NCI-H2227 (cell line): ENCODE measurements around the gene MGLL.

ENCODE experiments used
- DNase-seq: peaks from one replicate; lab custom pipeline; 2025; ENCODE audit not compliant: unreplicated experiment; lab: John Stamatoyannopoulos, UW

Gene MGLL

GRCh38 chr3:127775398-127776109, 46.8 kb downstream of the MGLL start:
- DNase-seq: no peak

DNA sequence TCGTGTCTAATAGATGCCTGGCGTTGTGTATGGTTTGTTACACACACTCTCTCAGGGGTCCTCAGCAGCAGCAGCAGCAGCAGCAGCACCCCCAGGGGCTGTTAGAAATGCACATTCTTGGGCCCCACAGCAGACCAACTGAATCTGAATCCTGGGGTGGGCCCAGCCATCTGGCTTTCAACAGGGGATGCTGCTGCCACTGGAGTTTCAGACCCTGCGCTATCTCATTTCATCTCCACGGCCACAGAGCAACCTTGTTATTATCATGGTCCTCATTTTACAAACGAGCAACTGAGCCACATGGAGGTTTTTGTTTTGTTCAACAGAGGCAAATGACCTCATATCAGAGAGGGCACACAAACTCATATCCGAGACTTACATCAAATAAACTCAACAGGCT, 47.7 kb downstream of the MGLL start:
- no peak for DNase-seq

DNA sequence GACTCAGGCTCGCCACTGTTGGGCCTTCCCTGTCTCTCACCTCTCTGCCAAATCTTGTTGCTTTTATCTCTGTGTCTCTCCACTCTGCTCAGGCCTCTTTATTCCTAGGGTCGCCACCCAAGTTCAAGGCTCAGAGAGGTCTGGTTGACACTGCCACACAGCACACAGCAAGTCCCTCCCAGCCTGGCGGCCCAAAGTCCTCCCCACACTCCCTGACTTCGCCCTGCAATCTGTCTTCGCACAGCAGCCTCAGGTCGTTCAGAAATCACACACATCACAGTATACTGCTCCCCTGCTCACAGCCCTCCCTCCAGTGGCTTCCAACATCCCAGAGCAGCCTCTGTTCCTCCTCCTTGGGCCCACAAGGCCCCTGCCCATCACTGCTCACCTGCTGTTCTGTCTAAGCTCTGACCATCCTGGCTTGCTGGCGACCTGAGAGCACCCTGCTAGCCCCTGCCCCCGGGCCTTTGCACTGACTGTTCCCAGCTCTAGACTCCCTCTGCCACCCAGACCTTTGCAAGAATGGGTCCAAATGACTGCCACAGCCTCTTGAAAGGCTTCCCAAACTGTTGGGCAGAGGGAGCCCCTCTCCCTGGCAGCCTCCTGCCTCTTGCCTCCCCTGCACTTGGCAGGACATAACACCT, 48.4 kb downstream of the MGLL start:
- DNase-seq: no peak

DNA sequence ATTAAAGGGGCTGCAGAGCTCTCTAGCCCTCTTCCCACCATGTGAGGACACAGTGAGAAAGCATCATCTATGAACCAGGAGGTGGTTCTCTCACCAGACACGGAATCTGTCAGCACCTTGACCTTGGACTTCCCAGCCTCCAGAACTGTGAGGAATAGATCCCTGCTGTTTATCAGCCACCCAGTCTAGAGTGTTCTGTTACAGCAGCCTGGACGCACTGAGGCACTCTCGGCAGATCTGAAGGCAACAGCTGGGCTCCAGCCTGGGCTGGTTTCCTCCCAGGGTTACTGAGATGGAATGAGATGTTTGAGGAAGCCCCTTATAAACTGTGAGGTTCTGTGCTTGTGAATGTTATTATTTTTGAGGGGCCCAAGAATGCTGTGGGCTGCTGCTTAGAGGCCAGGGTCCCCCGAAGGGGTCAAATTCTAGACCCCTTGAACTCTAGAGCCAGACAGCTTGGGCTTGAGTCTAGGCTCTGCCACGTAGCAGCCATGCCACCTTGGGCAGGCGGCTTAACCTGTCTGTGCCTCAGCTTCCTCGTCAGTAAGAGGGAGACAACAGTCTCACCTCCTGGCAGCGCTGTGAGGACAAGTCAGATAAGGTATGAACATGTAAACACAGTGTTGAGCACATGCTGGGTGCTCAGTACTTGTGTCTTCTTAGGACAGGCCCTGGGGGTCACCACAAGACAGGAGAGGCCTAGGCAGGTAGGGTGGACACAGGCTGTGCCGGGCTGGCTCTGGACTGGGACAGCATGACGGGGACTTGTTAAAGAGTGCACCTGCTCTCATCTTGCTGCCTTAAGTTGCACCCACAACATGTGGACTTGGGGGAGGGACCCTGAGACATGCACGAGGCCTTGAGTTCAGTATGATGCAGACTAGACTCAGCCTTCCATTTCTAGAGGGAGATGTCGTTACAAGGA, 49.2 kb downstream of the MGLL start:
- DNase-seq: no peak

GRCh38 chr3:127772273-127772672, 50.0 kb downstream of the MGLL start:
- no peak for DNase-seq

DNA sequence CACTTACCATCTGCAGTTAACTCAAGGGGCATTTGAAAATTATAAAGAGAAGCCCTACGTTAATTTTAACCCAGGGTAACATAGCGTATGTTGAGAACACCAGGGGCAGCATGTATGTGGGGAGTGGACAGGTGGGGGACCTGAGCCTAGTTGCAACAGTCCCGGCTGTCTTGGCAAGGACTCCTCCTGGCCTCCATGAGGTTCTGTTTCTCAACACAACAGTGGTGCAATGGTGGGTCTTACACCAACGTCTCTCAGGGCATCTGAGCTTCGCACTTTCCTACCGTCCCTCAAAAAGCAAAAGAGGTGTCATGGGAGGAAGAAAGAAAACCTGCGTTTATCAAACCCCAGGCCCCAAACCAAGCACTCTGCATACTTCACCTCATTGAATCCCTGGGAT, 50.6 kb downstream of the MGLL start:
- no peak for DNase-seq

GRCh38 chr3:127770671-127771355, 51.5 kb downstream of the MGLL start:
- DNase-seq: no peak

- DNase-seq: no peak
Observed at GRCh38 chr3:127769284-127770081, 52.8 kb downstream of the MGLL start.

GRCh38 chr3:127768346-127769008, 53.8 kb downstream of the MGLL start:
- DNase-seq: no peak

- DNase-seq: no peak
Observed at GRCh38 chr3:127767126-127767525, 55.2 kb downstream of the MGLL start.

DNA sequence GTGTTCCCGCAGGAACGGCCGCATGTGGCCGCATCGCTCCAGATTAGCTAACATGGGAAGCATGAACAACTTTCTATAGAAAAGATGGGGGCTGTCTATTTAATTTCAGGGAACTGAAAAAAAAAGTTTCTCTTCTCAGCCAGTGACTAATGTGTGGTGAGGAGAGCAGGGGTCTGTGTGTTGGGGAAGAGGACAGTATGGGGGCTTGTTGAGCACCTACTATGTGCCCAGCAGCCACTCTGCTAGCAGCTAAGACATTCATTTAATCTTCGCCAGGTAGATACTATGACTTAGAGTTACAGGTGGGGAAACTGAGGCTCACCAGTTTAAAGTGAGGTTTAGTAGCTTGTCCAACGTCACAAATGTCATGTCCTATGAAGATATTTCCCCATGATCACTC, 56.6 kb downstream of the MGLL start:
- DNase-seq: no peak

DNA sequence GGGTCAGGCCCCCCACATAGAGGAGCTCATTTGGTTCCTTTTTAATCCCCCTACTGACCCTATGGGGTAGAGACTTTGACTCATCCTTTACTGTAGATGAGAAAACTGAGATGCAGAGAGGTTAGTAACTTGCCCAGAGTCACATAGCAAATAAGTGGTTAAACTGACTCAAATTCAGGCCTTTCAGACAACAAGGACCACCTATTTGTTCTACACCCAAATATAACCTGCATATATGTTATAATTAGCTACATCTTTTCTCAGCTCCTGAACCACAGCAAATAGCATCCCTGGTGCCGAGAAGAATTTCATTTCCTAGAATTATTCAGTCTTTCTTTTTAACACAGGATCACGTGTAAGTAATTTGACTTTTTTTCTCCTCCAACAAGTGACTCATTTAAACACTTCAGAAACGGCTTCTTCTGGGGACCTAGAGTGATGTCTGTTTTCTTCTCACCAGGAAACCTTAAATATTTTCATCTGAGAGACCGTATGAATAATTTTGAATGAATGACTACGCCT, 57.4 kb downstream of the MGLL start:
- no peak for DNase-seq

DNA sequence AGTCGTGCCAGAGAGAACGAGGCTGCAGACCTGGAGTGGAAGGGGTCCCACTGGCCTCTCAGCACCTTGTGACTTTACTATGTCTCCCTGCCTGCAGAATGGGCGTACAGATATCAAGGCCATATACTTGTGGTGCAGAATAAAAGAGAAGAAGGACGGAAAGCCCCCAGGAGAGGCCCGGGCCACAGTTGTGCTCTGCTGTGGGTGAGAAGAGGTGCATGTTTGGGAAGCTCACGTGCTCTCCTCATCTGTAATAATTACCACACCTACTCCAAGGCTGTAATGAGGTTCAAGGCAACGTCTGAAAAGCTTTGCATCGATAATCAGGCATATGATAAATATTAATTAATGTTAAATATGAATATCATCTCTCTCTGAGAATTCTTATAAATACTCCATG, 58.0 kb downstream of the MGLL start:
- DNase-seq: no peak

GRCh38 chr3:127763816-127764215, 58.5 kb downstream of the MGLL start:
- no peak for DNase-seq

GRCh38 chr3:127763337-127763736, 59.0 kb downstream of the MGLL start:
- no peak for DNase-seq

GRCh38 chr3:127762787-127763105, 59.6 kb downstream of the MGLL start:
- DNase-seq: no peak

GRCh38 chr3:127762077-127762786, 60.1 kb downstream of the MGLL start:
- peak; percentile 16 for DNase-seq

- DNase-seq: no peak
Observed at GRCh38 chr3:127761441-127761801, 60.9 kb downstream of the MGLL start.

DNA sequence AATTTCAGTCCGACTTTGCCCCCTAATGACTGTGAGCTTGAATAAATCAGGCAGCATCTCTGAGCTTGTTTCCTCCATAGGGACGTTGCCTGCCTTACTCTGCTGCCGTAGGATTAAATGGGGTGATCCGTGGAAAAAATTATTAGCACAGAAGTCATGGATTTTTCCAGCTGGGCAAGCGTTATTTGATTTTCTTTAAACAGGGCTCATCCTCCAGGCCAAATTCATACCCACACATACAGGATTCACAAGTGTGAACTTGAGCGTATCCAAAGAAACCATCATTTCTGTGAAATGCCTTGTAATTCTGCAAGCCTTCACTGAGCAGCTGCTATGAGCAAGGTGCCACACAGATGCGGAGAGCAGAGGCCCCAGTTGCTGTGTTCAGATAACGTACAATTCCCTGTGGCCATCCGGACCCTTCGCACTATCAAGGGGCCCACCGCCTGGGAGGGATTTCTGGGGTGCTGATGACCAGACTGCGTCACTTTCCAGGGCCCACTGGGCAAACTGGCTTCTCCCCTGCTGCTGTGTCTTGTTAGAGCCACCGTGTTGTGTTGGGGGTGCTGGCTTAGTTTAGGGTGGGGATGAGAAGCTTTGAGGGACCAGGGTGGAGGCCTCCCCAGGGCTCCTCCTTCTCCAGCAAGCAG, 61.4 kb downstream of the MGLL start:
- no peak for DNase-seq
